GM19467 (cell line): ENCODE measurements around the gene RARA.

Experiments
- ATAC-seq: cut with Tn5 transposase; IDR thresholded peaks from one replicate; pipeline ENCODE4 v1.9.1; 2021; ENCODE audit warnings: mild to moderate bottlenecking, moderate library complexity; ENCODE audit not compliant: unreplicated experiment

Gene RARA

DNA sequence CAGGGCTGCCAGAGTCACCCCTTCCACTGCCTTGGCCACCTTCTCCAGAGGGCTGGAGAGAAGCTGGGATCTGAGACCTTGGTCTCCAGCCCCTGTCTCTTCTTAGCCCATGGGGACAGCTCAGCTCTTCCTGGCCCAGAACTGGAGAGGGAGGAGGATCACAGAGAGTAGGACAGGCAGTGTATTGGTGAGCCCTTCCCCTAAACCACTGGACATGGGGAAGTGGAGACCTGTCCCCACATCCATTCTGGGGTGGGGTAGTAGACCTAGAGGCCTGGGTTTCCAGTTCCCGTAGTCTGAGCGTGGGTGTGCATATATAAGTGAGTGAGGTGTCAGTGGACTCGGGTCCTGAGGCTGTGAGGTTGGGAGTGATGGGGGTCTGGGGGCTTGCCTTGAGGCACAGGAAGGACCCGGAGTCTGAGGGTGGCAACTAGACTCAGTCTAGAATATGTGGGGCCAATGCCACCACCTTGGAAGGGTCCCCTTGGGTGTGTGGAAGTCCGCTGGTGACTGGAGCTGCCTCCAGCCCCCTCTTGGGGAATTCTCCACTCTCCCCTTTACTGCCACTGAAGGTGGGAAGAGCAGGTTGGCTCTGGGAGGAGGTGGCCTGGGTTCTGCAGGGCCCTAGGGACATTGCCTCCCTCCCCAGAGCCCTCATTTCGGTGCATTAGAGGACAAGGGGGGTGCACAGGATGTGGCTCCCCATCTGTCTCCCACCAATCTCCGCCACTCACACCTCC is 35.6 kb downstream of the RARA start:
- no peak for ATAC-seq

DNA sequence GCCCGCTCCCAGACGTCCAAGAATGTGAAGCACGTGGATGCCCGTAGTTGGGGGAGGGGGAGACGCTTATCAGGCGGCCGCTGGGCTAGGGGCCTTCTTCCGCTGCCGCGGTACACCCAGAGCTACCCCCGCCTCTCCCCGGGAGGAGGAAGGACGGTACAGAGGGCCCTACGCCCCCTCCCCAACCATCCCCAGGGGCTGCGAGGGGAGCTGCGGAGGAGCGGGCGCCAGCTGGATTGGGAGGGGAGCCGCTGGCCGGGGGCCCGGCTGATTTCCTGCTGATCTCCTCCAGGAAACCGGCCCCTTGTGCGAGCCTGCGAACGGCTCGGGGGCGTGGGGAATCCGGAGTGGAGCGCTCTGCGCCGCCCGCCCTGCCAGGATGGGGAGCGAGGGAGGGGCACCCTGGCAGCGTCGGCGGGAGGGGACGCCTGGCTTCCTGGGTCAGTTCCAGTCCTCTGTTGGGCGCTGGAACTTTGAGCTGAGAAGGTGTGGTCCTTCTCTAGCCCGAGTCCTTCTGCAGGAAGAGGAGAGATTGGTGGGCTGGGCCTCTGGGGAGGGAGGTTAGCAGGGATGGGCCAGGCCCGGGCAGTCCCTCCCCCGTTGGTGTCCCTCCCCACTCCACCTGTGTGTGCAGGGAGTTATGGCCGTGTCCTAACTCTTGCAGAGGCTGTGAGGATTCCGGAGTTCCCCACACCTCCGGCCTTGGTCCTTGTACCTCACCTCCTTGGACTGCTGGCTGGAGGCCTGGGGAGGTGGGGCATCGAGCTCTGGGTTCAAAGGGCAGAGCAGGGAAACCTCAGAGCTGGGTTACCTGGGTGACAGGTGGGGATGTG is 36.4 kb downstream of the RARA start:
- no peak for ATAC-seq

- ATAC-seq: no peak
These were observed 37.2 kb downstream of the RARA start for GRCh38 chr17:40345994-40346764.

DNA sequence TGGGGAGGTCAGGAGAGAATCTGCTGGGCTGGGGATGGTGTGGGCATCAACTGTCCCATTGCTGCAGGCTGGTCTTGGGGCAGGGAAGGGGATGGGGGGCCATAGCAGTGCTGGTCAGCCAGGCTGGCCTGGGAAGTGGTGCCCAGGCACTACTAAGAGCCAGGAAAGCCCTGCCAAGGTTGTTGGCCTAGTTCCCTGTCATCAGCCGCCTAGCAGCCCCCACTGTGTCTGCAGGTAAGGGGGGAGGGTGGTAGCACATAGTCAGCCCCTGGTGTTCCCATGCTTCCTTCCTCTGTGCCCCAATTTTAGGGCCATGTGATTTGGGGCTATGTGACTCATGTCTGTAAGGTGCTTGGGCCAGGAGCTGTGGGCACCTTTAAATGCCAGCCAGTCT is 37.8 kb downstream of the RARA start:
- ATAC-seq: no peak

- ATAC-seq: no peak
These were observed 38.5 kb downstream of the RARA start for GRCh38 chr17:40347319-40348135.

DNA sequence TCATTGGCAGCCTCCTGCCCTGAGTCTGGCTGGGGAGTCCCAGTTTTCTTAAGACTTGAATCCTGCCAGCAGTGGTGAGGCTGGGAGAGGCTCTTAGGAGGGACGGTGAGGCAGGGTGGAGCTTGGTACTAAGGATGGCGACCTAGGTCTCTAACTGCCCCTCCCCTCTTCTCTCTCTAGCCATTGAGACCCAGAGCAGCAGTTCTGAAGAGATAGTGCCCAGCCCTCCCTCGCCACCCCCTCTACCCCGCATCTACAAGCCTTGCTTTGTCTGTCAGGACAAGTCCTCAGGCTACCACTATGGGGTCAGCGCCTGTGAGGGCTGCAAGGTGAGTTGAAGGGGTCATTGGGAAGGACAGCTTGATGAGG is 39.1 kb downstream of the RARA start:
- ATAC-seq: no peak

DNA sequence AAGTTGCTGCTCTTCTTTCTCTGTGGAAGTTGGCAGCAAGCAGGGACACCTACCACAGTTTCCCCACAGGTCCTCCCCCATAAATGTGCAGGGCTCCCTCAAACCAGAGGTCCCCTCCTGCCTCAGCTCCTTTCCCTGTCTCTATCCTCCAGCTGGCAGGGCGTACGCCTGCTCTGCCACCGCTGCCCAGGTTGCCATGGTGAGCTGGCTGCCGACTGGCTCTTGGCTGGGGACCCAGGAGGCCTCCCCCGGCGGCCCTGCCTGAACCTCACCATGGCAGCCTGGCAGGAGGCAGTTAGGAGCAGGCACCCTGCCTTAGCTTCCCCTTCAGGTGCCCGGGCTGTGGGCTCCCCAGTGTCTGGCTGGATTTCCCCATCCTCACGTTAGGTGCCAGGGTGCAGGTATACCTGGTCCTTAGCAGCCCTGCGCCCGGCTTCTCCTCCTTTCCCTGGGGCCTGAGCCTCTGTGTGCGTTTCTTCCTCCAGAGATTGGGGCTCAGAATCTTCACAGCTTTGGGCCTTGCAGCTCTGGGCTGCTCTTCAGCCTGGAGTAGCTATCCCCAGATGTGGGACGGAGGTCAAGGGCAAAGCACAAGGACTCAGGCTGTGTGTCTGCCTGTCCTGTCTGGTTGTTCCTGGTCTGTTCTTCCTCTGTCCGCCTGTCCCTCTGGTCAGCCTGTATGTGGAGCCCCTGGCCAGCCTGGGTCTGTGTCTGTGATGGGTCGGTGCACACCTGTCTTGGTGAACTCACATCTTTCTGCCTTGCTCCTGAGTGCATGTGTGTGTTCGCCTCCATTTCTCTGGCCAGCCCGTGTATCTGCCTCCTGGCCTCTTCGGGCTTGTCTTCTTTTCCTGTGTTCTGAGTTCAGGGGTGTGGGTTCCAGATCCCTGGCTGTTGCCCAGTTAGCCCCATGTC is 39.8 kb downstream of the RARA start:
- no peak for ATAC-seq

- ATAC-seq: no peak
These were observed 40.5 kb downstream of the RARA start for GRCh38 chr17:40349477-40349894.

DNA sequence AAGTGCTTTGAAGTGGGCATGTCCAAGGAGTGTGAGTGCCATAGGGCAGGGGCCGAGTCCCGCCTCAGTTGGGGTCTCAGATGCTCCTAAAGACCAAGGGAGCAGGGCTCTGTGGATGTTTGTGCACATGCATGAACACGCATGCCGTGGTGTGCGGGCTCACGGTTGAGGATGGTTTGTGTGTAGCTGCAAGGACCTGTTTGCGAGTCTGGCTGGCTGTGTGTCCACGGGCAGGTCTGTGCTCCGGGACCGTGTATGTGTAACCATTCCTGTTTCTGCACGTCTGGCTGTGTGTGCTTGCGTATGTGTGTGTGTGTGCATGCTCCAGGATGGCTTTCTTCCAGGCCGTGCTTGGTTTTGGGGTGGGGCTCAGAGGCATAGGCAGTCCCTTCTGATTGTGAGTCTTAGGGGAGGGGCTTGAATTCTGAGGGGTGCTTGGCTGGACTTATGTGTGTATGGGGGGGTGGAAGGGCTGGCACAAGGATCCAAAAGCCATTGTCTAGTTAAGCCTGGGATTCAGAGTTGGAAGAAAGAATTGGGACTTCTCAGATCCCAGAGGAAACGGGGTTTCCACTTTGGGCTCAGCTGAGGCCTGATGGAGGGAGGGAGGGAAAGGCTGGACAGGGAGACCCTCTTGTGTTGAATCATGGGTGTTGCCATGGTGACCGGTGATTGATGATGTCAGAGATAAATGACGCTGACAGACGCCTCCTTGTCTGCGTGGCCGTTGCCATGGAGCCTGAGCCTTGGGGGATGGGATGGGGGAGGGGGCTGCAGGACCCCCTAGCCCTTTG is 41.1 kb downstream of the RARA start:
- no peak for ATAC-seq

DNA sequence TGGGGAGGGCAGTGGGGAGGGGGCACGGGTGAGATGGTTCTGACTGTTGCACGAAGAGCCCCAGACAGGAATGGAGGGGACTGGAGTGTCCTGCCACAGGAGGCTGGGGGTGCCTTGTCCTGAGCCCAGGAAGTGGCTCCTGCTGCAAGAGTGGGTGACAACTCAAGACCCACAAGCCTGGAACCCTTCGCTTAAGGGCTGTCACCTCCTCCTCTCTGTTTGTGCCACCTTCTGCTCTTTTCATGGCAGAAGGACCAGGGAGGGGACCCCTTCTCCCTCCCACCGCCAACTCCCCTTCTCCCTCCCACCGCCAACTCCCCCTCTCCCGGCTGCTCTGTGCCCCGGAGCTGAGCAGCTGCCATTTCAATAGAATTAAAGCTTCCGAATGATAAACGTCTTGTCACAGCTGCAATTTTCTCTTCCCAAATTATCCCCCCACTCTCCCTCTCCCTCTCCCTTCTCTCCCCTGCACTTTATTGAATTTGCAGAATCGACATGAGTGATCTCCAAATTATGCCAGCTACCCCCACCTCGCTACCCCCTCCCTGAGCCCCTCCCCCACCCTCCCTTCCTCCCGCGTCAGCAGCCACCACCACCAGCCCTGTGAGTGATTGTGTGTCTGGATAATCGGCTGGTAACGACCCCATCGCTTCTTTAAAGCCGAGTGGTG is 41.8 kb downstream of the RARA start:
- no peak for ATAC-seq

DNA sequence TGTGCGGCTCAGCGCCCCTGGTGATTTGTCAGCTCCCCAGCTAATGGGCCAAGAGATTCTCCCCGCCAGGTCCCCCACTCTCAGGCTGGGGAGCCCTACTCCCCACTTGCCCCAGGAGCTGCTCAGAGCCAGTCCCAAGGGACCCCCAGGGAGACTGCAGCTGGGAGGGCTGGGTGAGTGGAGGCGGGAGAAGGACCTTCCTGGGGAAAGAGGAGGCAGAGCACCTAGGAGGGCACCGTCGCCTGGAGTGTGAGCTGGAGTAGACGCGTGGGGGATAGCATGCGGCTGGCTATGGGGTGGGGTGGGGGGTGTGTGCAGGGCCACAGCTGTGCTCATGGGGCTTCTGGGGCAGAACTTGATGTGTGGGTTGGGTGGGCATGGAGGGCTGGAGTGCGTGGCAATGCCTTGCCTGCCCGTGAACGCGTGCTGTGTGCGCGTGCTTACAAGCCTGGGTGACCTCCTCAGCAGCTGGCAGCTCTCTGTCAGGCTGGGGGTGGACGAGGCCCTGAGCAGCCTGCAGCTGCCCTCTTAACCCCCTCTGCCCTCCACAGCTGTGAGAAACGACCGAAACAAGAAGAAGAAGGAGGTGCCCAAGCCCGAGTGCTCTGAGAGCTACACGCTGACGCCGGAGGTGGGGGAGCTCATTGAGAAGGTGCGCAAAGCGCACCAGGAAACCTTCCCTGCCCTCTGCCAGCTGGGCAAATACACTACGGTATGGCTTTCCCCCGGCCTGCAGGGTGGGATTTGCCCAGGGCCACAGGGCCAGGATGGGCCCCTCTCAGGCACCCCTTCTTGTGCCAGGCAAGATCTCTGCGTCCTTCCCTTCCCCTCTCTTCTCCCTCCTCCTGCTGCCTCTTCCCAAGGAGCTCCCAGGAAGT is 42.6 kb downstream of the RARA start:
- ATAC-seq: no peak

DNA sequence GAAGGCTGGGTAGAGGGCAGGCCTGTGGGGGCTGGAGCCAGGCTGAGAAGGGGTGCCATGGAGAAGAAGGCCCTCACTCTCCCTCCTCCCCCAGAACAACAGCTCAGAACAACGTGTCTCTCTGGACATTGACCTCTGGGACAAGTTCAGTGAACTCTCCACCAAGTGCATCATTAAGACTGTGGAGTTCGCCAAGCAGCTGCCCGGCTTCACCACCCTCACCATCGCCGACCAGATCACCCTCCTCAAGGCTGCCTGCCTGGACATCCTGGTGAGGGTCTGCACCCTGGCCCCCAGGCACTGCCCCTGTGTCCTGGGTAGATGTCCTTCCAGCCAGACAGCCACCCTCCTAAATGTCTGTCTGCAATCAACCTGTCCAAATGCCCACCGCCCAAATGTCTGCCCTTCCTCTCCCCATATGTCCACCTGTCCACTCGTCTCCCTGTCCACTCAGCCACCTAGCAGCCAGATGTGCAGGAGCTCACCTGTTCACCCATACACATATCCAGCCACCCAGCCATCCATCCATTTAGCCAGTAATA is 43.3 kb downstream of the RARA start:
- ATAC-seq: no peak

- ATAC-seq: no peak
These were observed 43.9 kb downstream of the RARA start for GRCh38 chr17:40352779-40353394.

- ATAC-seq: no peak
These were observed 45.5 kb downstream of the RARA start for GRCh38 chr17:40354221-40355122.

DNA sequence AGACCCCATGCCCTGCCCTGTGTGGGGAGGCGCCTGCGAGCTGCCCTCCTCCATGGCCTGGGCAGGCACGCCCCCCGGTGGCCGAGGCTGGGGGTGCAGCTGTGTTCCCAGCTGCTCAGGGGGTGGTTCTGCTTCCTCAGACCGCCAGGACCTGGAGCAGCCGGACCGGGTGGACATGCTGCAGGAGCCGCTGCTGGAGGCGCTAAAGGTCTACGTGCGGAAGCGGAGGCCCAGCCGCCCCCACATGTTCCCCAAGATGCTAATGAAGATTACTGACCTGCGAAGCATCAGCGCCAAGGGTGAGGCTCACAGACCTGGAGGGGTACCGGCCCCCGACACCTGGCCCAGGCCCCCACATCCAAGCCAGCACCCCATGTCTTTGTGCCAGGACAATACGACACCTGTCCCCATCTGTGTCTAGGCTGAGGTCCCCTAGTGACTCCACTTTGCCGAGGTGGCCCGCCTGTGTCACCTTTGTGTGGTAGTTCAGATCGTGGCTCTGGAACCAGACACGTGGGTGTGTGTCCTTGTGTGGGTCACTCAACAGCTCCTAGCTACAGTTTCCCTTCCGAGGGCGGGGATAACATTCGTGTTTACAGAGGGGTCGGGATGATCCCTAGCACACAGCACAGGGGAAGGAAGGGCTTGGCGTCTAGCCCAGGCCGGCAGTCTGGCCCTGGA is 46.3 kb downstream of the RARA start:
- peak; percentile 45 for ATAC-seq
